Fibroblast of upper back skin (primary cell): ENCODE results near the gene NIPAL3.

ENCODE experiments used
- DNase-seq: peaks from one replicate; pipeline ENCODE4 v3.0.0-alpha.2; 2013

NIPAL3 gene

DNA sequence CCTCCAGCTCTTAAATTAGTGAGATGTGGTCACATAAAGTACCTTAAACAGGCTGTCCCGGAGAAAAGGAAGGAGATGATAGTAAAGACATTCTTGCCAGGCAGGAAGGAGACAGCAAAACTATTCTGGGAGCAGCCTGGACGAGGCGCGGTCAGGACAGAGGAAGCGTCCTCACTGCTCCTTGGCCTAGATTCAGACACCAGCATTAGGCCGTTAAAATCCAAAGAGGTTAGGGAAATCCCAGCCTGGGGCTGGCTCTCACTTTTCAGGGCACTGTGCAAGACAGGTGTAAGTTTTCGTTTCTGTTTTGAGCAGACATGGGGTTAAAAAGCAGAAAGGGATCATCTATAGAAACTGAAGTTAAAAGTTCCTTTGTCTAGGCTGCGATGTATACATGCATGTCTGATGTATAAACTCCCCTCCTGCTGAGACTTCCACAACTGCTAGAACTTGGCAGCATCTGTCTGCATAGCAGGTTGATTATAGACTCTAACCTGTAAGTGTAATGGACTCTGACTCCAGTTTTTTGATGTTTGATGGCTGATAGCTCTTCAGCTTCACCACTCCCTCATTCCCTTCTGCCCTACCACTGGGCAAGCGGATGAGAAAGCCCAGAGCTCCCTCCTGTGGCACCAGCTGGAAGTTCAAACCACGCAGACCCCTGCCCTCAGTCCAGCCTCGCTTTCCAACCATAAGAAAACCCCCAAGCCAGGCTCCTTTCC, 23.6 kb upstream of the NIPAL3 start:
- peak; percentile 60 for DNase-seq

DNA sequence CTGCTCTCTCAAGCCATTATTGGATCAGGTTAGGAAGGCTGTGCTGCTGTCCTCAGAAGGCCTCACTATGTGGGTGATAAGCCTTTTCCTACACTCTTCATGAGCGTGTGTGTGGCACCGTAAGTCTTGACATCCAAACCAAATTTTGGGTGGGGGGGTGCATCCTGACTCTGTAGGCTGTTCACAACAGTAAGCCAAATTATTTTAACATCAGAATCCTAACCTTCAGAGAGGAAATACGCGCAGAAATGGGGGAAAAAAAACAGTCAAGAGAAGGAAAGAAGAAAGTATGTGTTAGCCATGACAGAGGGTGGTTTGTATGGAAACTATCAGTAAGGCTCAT, 23.0 kb upstream of the NIPAL3 start:
- DNase-seq: no peak

GRCh38 chr1:24392982-24393650, 22.5 kb upstream of the NIPAL3 start:
- DNase-seq: no peak

GRCh38 chr1:24393892-24394291, 21.7 kb upstream of the NIPAL3 start:
- peak; percentile 80 for DNase-seq

DNA sequence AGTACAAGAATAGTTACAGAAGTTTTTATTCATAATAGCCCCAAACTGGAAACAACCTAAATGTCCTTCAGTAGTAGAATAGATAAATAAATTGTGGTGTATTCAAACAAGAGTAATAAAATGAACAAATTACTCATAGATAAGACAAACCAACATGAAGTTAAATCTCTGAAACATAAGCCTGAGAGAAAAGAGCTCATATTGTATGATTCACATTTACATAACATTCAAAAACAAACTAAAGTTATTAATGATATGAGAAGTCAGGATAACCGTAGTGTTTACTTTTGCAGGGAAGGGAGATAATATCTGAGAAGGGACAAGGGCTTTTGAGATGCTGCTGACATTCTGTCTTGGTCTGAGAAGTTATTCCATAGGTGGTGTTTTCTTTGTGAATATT, 15.5 kb upstream of the NIPAL3 start:
- DNase-seq: no peak

DNA sequence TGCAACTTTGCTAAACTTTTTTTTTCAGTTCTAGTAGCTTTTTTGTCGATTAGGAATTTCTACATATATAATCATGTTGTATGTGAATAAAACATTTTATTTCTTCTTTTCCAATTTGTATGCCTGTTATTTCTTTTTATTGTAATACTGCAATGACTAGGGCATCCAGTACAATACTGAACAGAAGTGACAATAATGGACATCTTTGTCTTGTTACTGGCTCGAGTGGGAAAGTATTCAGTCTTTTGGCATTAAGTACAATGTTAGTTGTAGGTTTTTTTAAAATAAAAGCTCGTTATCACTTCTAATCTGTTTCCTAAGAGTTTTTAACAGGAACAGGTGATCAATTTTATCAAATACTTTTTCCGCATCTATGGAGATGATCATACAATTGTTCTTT, 11.8 kb upstream of the NIPAL3 start:
- no peak for DNase-seq

DNA sequence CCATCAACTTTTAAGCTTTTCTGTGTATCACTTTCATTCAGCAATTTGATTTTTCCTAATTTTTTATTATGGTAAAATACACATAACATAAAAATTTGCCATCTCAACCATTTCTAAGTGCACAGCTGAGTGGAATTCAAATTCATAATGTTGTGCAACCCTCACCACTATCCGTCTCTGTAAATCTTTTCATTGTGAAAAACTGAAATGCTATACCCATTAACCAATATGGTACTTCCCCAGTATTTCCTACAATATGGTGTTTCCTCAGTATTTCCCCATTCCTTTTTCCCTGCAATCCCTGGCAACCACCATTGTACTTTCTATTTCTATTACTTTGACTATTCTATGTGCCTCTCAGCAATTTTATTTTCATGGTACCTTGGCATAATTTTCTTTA, 8.8 kb upstream of the NIPAL3 start:
- no peak for DNase-seq

- peak; percentile 85 for DNase-seq
These were observed 6.1 kb upstream of the NIPAL3 start for GRCh38 chr1:24409535-24409934.

DNA sequence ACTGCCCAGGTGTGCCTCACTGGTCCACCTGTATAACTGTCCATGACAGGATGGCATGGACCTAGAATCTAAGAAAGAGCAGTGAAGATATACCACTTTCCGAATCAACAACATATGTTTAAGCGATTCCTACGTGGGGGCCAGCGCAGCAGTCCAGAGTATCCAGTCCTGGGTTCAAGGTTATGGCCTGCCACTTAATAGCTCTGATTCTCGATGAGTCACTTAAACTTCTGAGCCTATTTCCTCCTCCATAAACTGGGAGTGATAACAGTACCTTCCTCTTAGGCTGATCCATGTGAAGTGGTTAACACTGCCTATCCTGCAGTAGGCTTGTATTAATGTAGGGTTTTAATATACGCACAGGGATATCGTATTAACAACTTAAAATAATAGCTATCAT, 4.9 kb upstream of the NIPAL3 start:
- no peak for DNase-seq

DNA sequence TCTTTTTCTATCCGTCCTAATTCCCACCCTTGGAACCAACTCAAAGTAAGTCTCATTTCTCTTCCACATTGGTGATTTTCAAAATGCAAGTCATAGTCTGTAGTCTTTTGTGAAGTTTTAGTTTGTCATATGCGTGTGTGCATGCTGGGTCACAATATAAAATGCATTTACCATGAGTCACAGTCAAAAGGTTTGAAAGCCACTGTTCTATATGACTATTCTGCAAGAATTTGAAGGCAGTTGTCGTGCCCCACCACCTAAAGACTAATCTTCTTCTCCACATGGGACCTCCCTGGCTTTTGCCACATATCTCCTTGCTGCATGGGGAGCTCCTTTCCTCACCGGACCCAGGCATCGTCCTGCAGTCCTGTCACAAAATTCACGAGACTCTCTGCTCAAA, 3.6 kb upstream of the NIPAL3 start:
- DNase-seq: peak; percentile 33

- DNase-seq: no peak
These were observed 3.2 kb upstream of the NIPAL3 start for GRCh38 chr1:24412408-24412807.

- DNase-seq: peak; percentile 83
These were observed 2.0 kb upstream of the NIPAL3 start, which contains the start of gene STPG1 for GRCh38 chr1:24413350-24414163. Gene STPG1 (minus strand): TSS chr1:24413782. CDS start chr1:24401388, 12,394 bp downstream.

DNA sequence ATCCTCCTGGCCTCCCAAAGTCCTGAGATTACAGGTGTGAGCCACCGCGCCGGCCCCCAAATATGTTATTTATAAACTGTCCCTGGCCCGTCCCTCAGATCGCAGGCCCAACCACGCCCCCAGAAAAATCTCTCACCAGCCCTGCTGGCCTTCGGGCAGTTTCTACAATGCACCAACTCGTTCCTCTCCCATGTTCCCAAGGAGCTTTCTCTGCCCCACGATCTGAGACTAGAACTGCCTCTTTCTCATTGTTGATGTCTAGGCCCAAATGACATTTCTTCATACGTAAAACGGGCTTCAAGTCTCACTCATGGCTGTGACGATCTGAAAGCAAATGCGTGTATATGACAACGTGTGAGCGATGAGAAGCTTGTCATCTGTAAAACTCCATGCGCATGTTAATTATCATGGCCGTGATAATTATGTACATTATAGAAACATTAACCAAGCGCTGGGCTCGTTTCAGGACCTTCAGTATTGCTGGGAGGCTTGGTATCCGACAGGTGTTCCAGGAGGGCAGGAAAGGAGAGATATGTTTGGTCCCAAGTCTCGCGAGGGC, 748 bp upstream of the NIPAL3 start:
- DNase-seq: no peak

GRCh38 chr1:24415910-24416665, 486 bp downstream of the NIPAL3 start:
- no peak for DNase-seq

DNA sequence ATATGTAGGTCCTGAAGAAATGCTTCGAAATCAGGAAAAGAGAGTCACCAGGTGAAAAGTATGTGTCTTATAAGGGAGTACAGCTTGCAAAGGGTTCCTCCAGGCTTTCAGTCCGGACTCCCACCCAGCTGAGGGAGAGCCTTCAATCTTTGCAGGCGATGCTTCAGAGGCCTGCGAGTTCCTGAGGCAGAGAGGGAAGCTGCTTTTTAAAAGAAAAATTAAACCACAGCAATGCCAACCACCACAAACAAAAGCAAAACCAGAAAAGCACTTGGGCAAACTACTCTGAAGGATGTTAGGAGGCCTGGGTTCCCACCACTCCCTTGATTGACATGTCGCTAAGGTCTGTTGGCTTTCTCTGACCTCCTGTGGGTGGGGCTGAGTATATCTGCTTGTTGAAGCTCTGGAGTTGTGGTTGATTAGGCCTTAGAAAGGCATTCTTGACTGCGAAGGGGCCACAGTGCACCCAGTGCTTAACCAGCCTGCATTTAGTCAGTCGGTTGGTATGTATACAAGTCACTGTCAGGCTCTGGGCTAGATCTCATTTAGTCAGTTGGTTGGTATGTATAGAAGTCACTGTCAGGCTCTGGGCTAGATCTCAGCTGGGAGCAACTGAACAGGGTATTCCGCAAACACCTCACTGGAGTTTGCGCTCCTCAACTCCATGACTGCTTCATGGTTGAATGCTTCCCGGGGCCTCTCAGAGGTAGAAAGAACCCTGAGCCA, 1.2 kb downstream of the NIPAL3 start:
- peak; percentile 95 for DNase-seq

GRCh38 chr1:24417681-24418080, 2.1 kb downstream of the NIPAL3 start:
- DNase-seq: no peak

- DNase-seq: peak; percentile 77
These were observed 3.5 kb downstream of the NIPAL3 start for GRCh38 chr1:24418898-24419628.

GRCh38 chr1:24420547-24420946, 4.9 kb downstream of the NIPAL3 start:
- no peak for DNase-seq

DNA sequence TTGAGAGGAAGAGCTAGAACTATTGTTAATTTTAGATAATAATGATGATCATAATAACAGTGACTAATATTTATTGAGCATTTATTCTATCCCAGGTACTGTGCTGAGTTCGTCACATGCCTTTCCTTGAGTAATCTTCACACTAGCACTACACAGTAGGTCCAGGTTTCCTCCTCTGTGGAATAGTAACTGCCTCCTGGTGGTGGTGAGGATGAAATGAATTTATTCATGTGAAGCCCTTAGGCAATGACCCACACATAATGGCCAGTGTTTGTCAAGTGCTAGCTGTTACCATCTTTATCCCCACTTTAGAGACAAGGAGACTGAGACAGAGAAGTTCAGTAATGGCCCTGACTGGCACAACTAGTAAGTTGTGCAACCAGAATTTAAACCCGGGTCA, 5.9 kb downstream of the NIPAL3 start:
- DNase-seq: no peak

DNA sequence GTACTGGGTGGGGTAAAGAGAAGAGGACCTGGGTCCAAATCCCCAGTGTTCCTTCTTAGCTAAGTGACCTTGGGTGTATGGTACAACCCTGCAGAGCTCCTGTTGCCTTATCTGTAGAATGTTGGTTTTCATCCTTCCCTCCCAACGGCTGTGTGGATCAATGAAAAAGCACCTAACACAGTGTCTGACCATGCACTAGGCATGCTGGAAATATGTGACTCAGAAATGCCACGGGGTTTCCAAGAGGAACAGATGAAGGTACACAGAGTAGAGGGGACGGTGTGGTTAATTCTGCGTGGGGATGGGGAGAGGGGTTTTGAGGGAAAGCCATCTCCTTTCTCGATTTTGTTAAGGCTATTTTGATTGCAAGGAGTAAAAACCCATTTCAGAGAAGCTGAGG, 8.6 kb downstream of the NIPAL3 start:
- DNase-seq: no peak

GRCh38 chr1:24424990-24425389, 9.4 kb downstream of the NIPAL3 start:
- no peak for DNase-seq
